ENCODE results near the gene KBTBD13. TPM values are rescaled to one million over a fixed set of nuclear protein-coding genes. Genes with fewer than 3 reads are reported as not detected.
"Not testable (repeated sequence)": the region's sequence is repeated elsewhere in the genome, so short reads cannot be mapped to it uniquely, and the experiment has no call there.

KBTBD13 gene
- total RNA-seq, 1 experiment from 2014 or later, result not detected

- DNase-seq (ENCODE audit: low read depth, low spot score), result no peak
- in situ Hi-C loops (cut with HindIII; ENCODE audit: low pct_unique_long_range_greater_than_20kb, low sequenced_read_pairs), result no loop called here
Measured at GRCh38 chr15:65094294-65094995, 17.9 kb downstream of the KBTBD13 start.

- DNase-seq (ENCODE audit: low read depth, low spot score), result no peak
- in situ Hi-C loops (cut with HindIII; ENCODE audit: low pct_unique_long_range_greater_than_20kb, low sequenced_read_pairs), result no loop called here
Measured at GRCh38 chr15:65095011-65095746, 18.6 kb downstream of the KBTBD13 start.

GRCh38 chr15:65095747-65096104 lies 19.2 kb downstream of the KBTBD13 start:
- DNase-seq (ENCODE audit: low read depth, low spot score), result no peak
- in situ Hi-C loops (cut with HindIII; ENCODE audit: low pct_unique_long_range_greater_than_20kb, low sequenced_read_pairs), result no loop called here

- DNase-seq (ENCODE audit: low read depth, low spot score), result no peak
- in situ Hi-C loops (cut with HindIII; ENCODE audit: low pct_unique_long_range_greater_than_20kb, low sequenced_read_pairs), result no loop called here
Measured at GRCh38 chr15:65096481-65097385, 20.2 kb downstream of the KBTBD13 start.

GRCh38 chr15:65097651-65098263 lies 21.2 kb downstream of the KBTBD13 start:
- DNase-seq (ENCODE audit: low read depth, low spot score), result no peak
- in situ Hi-C loops (cut with HindIII; ENCODE audit: low pct_unique_long_range_greater_than_20kb, low sequenced_read_pairs), result no loop called here

GRCh38 chr15:65099336-65099735 lies 22.8 kb downstream of the KBTBD13 start:
- in situ Hi-C loops (cut with HindIII; ENCODE audit: low pct_unique_long_range_greater_than_20kb, low sequenced_read_pairs), result no loop called here
- DNase-seq (ENCODE audit: low read depth, low spot score), result no peak

- DNase-seq (ENCODE audit: low read depth, low spot score); in situ Hi-C loops (cut with HindIII; ENCODE audit: low pct_unique_long_range_greater_than_20kb, low sequenced_read_pairs): not testable (repeated sequence)
Measured at GRCh38 chr15:65099801-65100200, 23.3 kb downstream of the KBTBD13 start.

- no peak for DNase-seq (ENCODE audit: low read depth, low spot score)
- in situ Hi-C loops (cut with HindIII; ENCODE audit: low pct_unique_long_range_greater_than_20kb, low sequenced_read_pairs), result no loop called here
Measured at GRCh38 chr15:65100442-65100841, 23.9 kb downstream of the KBTBD13 start.

- in situ Hi-C loops (cut with HindIII; ENCODE audit: low pct_unique_long_range_greater_than_20kb, low sequenced_read_pairs), result no loop called here
Measured at GRCh38 chr15:65101411-65101890, 24.9 kb downstream of the KBTBD13 start.

GRCh38 chr15:65101891-65102708 lies 25.6 kb downstream of the KBTBD13 start:
- no peak for DNase-seq (ENCODE audit: low read depth, low spot score)
- in situ Hi-C loops (cut with HindIII; ENCODE audit: low pct_unique_long_range_greater_than_20kb, low sequenced_read_pairs), result no loop called here

More at GRCh38 chr15:65101411-65101890, 24.9 kb downstream of the KBTBD13 start:
- DNase-seq (ENCODE audit: low read depth, low spot score), result peak; percentile 80

GRCh38 chr15:65102912-65103311 lies 26.4 kb downstream of the KBTBD13 start:
- in situ Hi-C loops (cut with HindIII; ENCODE audit: low pct_unique_long_range_greater_than_20kb, low sequenced_read_pairs), result no loop called here
- no peak for DNase-seq (ENCODE audit: low read depth, low spot score)

- no peak for DNase-seq (ENCODE audit: low read depth, low spot score)
- in situ Hi-C loops (cut with HindIII; ENCODE audit: low pct_unique_long_range_greater_than_20kb, low sequenced_read_pairs), result no loop called here
Measured at GRCh38 chr15:65105038-65105437, 28.5 kb downstream of the KBTBD13 start.

GRCh38 chr15:65106011-65106590 lies 29.6 kb downstream of the KBTBD13 start:
- DNase-seq (ENCODE audit: low read depth, low spot score), result no peak
- in situ Hi-C loops (cut with HindIII; ENCODE audit: low pct_unique_long_range_greater_than_20kb, low sequenced_read_pairs), result no loop called here

GRCh38 chr15:65110676-65111292 lies 34.2 kb downstream of the KBTBD13 start:
- in situ Hi-C loops (cut with HindIII; ENCODE audit: low pct_unique_long_range_greater_than_20kb, low sequenced_read_pairs), result no loop called here
- peak; percentile 98 for DNase-seq (ENCODE audit: low read depth, low spot score)

- DNase-seq (ENCODE audit: low read depth, low spot score), result peak; percentile 85
- in situ Hi-C loops (cut with HindIII; ENCODE audit: low pct_unique_long_range_greater_than_20kb, low sequenced_read_pairs), result no loop called here
Measured at GRCh38 chr15:65115086-65115485, 38.5 kb downstream of the KBTBD13 start, which contains the start of gene UBAP1L. Gene UBAP1L (minus strand): TSS chr15:65115200. CDS start chr15:65106215, 8,985 bp downstream.

- peak; percentile 97 for DNase-seq (ENCODE audit: low read depth, low spot score)
- in situ Hi-C loops (cut with HindIII; ENCODE audit: low pct_unique_long_range_greater_than_20kb, low sequenced_read_pairs), result no loop called here
Measured at GRCh38 chr15:65115542-65115941, 39.0 kb downstream of the KBTBD13 start.
